ENCODE data around the gene CCDC102A. TPM values are rescaled to one million over a fixed set of nuclear protein-coding genes. Genes with fewer than 3 reads are reported as not detected.
A peak's percentile ranks its signal among the peaks of the same experiment; 100 is the strongest.

Gene CCDC102A
- total and polyA plus RNA-seq, 10 of the 15 experiments (the other 5 are each of a cell fraction or from before 2014, with no cell fraction given), result 0.03 to 5.9 (median 2.4) TPM

- no peak for TF ChIP-seq CUX1 (IDR thresholded peaks at IDR 0.05; ENCODE audit: insufficient replicate concordance, low read depth, low read length)
- peak; percentile 52 for TF ChIP-seq SIX5 (IDR thresholded peaks at IDR 0.05; ENCODE audit: low read depth, low read length, severe bottlenecking)
- TF ChIP-seq ZNF592 (IDR thresholded peaks at IDR 0.05), result peak; percentile 74; the same call in 1 of the 2 replicates
- peak; percentile 59; the same call in 1 of the 2 replicates for TF ChIP-seq RB1 (IDR thresholded peaks at IDR 0.05; ENCODE audit: borderline replicate concordance)
- no peak for TF ChIP-seq ZBTB4 (CRISPR knock-in tag; IDR thresholded peaks at IDR 0.05)
- TF ChIP-seq JUND (IDR thresholded peaks at IDR 0.05; ENCODE audit: low read depth, low read length), result no peak
- peak; percentile 36 for TF ChIP-seq RAD21 (IDR thresholded peaks at IDR 0.05; ENCODE audit: insufficient read depth, low read depth, low read length)
- peak; percentile 70 for TF ChIP-seq NKRF (conservative IDR thresholded peaks at IDR 0.05)
- peak; percentile 42; the same call in 1 of the 2 replicates for TF ChIP-seq PKNOX1 (IDR thresholded peaks at IDR 0.05)
- TF ChIP-seq POLR2AphosphoS5 (IDR thresholded peaks at IDR 0.05; ENCODE audit: low read length), result peak; percentile 98
- peak; percentile 58 for TF ChIP-seq ZNF24 (IDR thresholded peaks at IDR 0.05)
- no peak for TF ChIP-seq RAD51 (IDR thresholded peaks at IDR 0.05)
These were observed 74.0 kb downstream of the CCDC102A start, which contains the start of gene POLR2C (continued) for GRCh38 chr16:57462209-57462977.

Measured in GM12878 (cell line).